ENCODE results near the gene ANKRD6.
"Not testable (repeated sequence)": the region's sequence is repeated elsewhere in the genome, so short reads cannot be mapped to it uniquely, and the experiment has no call there.

The ANKRD6 gene

DNA sequence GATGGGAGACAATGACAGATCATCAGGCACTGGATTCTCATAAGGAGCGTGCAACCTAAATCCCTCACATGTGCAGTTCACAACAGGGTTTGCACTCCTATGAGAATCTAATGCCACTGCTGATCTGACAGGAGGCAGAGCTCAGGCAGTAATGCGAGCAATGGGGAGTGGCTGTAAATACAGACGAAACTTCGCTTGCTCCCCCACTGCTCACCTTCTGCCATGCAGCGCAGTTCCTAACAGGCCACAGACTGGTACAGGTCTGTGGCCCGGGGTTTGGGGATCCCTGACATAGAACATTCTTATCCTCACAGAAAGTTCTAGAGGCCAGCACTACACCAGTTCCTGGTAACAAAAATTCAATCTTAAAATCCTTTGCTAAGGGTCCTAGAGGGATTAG lies 44.1 kb upstream of the ANKRD6 start:
- no peak overlapping the region for H3K4me3 Mint-ChIP-seq
- no peak overlapping the region for H3K27ac Mint-ChIP-seq
- peaks cover 7% of the 10 kb centered on the region for H3K36me3 Mint-ChIP-seq (ENCODE audit: low read depth)
- H3K27me3 Mint-ChIP-seq (ENCODE audit: low read depth) = no peaks in the 10 kb centered on the region
- TF ChIP-seq, protein P1, sequence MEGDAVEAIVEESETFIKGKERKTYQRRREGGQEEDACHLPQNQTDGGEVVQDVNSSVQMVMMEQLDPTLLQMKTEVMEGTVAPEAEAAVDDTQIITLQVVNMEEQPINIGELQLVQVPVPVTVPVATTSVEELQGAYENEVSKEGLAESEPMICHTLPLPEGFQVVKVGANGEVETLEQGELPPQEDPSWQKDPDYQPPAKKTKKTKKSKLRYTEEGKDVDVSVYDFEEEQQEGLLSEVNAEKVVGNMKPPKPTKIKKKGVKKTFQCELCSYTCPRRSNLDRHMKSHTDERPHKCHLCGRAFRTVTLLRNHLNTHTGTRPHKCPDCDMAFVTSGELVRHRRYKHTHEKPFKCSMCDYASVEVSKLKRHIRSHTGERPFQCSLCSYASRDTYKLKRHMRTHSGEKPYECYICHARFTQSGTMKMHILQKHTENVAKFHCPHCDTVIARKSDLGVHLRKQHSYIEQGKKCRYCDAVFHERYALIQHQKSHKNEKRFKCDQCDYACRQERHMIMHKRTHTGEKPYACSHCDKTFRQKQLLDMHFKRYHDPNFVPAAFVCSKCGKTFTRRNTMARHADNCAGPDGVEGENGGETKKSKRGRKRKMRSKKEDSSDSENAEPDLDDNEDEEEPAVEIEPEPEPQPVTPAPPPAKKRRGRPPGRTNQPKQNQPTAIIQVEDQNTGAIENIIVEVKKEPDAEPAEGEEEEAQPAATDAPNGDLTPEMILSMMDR (IDR thresholded peaks at IDR 0.05; ENCODE audit: unreplicated experiment in 3 of 3) = no peak
- H3K9me3 Mint-ChIP-seq = peaks cover 9% of the 10 kb centered on the region
- H3K4me1 Mint-ChIP-seq = peaks cover 10% of the 10 kb centered on the region

DNA sequence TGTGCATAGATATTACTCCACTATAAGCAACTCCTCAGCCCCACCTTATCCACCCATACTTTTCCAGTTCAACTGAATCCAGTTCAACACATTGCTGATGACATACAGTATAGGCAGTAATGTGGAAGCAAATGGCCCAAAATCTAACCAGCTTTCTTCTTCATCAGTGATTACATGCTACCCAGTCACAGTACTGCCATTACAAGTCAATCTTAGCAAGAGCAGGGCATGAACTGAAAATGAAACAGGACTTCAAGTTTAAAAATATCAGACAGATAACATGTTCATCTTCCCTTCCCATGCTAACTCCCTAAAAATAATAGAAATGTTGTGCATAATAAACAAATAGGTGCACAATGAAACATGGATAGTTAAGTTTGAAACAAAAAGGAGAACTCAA lies 40.1 kb upstream of the ANKRD6 start:
- TF ChIP-seq, protein P1 (IDR thresholded peaks at IDR 0.05; ENCODE audit: unreplicated experiment in 3 of 3) = no peak
- Mint-ChIP-seq H3K27me3 (ENCODE audit: low read depth) (no peaks in the 10 kb centered on the region), H3K4me3 (no peak overlapping the region), H3K4me1 (no peaks in the 10 kb centered on the region), H3K9me3 (peaks cover 9% of the 10 kb centered on the region), H3K27ac (no peak overlapping the region), H3K36me3 (ENCODE audit: low read depth) (peaks cover 7% of the 10 kb centered on the region)

GRCh38 chr6:89393659-89394058 lies 39.3 kb upstream of the ANKRD6 start:
- Mint-ChIP-seq H3K4me3 (no peak overlapping the region), H3K27me3 (ENCODE audit: low read depth) (no peaks in the 10 kb centered on the region), H3K27ac (no peak overlapping the region), H3K36me3 (ENCODE audit: low read depth) (peaks cover 7% of the 10 kb centered on the region), H3K9me3 (peaks cover 9% of the 10 kb centered on the region), H3K4me1 (no peaks in the 10 kb centered on the region)
- TF ChIP-seq, protein P1 (IDR thresholded peaks at IDR 0.05; ENCODE audit: unreplicated experiment in 3 of 3) = no peak

DNA sequence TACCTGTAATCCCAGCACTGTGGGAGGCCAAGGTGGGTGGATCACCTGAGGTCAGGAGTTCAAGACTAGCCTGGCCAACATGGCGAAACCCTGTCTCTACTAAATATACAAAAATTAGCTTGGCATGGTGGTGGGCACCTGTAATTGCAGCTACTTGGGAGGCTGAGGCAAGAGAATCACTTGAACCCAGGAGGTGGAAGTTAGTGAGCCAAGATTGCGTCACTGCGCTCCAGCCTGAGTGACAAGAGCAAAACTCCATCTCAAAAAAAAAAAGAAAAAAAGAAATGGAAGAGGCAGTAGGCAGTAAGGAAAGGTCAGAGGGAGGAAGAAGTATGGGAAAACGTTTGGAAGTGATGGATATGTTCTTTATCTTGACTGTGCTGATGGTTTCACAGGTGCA lies 35.1 kb upstream of the ANKRD6 start:
- not testable (repeated sequence) for H3K27me3 Mint-ChIP-seq (ENCODE audit: low read depth); H3K27ac Mint-ChIP-seq; H3K4me3 Mint-ChIP-seq; H3K9me3 Mint-ChIP-seq; H3K36me3 Mint-ChIP-seq (ENCODE audit: low read depth)
- peaks cover 12% of the 10 kb centered on the region for H3K4me1 Mint-ChIP-seq

DNA sequence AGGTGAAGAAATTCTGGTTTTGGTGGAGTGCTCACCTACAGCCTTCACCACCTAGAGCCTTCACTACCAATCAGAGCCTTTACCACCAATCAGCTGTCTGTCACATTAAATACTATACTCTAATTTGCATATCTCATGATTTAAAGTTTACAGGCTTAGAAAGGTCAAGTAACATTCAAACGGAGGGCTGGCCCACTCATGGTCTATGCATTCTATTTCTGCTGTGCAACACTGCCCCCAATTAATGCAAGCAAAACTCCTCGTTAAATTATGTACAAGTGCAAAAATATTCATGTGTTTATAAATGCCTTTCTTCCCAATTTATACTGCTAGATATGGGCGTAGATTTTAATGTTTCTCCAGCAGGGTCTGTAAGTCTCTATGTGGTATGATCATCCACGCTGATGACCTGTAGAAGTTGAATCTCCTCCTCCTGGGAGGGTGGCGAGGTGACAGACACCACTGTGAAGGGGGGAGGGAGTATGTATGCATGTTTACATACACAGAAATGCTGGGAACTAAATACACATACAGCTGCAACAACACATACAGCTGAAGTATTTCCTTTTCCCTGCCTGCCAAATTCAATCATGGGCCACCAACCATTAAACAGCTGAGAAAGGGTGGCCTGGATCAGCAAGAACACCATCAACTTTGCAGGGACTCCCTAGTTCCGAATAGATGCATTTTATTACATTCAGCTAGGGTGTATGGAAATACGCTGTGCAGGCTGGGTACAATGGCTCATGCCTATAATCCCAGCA lies 34.0 kb upstream of the ANKRD6 start:
- peaks cover 12% of the 10 kb centered on the region for H3K4me1 Mint-ChIP-seq
- no peak overlapping the region for H3K27ac Mint-ChIP-seq
- no peaks in the 10 kb centered on the region for H3K9me3 Mint-ChIP-seq
- H3K36me3 Mint-ChIP-seq (ENCODE audit: low read depth) = no peaks in the 10 kb centered on the region
- TF ChIP-seq, protein P1 (IDR thresholded peaks at IDR 0.05; ENCODE audit: unreplicated experiment in 3 of 3) = no peak
- H3K4me3 Mint-ChIP-seq = no peak overlapping the region
- no peaks in the 10 kb centered on the region for H3K27me3 Mint-ChIP-seq (ENCODE audit: low read depth)

GRCh38 chr6:89400050-89400449 lies 32.9 kb upstream of the ANKRD6 start:
- Mint-ChIP-seq H3K4me3 (no peak overlapping the region), H3K9me3 (no peaks in the 10 kb centered on the region), H3K36me3 (ENCODE audit: low read depth) (no peaks in the 10 kb centered on the region), H3K27ac (no peak overlapping the region), H3K27me3 (ENCODE audit: low read depth) (no peaks in the 10 kb centered on the region), H3K4me1 (peaks cover 12% of the 10 kb centered on the region)
- TF ChIP-seq, protein P1 (IDR thresholded peaks at IDR 0.05; ENCODE audit: unreplicated experiment in 3 of 3) = no peak

Measured in nephron (organoid).